ENCODE results near the gene PDE8A. TPM values are rescaled to one million over a fixed set of nuclear protein-coding genes. Genes with fewer than 3 reads are reported as not detected.

Gene PDE8A
- total RNA-seq, 4 donors from 2014 or later, result 49.4 to 108 (median 64.3) TPM

GRCh38 chr15:85072917-85073316 is 91.3 kb downstream of the PDE8A start:
- no peak overlapping the region for H3K27ac ChIP-seq
- no peak overlapping the region for H3K4me3 ChIP-seq
- H3K27me3 ChIP-seq, result no peaks in the 10 kb centered on the region
- no peaks in the 10 kb centered on the region for H3K4me1 ChIP-seq
- no peak for DNase-seq (ENCODE audit: low spot score in 2 of 2)
- TF ChIP-seq POLR2A (IDR thresholded peaks at IDR 0.05) (no peak), EP300 (IDR thresholded peaks at IDR 0.05) (no peak), CTCF (IDR thresholded peaks at IDR 0.05) (no peak)
- WGBS, 2 donors, result 94 to 95% methylated on average over 4 of the region's 4 CpGs
- no peaks in the 10 kb centered on the region for H3K9me3 ChIP-seq
- peaks cover 0 to 64% (median 0%) of the 10 kb centered on the region in 3 donors for H3K36me3 ChIP-seq

DNA sequence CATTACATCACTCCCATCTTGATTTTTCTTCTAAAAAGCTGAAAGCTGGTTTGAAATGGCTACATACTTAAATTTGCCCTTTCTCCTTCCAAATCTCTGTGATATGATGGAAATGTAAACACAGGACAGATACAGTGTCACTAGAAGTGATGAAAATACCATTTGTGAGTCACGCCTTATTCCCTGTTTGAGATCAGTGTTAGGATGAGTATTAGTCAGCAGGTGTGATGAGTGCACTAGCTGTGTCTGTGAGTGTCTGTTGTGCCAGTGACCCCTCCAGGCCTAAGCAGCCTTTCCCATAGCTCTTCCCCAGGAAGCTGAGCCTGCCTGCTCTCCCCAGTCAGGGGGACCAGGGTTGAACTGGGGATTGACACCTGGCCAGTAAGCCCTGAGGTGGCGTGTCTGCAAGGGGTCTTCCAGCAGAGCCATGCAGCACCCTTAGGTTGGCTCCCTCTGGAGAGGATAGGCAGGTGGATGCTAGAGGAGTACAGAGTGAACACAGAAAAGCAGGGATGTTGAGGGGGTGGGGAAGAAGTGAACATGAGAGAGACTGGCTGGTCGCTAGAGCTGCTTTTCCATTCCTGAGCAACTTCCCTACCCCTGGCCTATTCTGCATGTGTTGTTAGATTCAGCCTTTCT is 92.0 kb downstream of the PDE8A start:
- H3K27ac ChIP-seq, result no peak overlapping the region
- TF ChIP-seq CTCF (IDR thresholded peaks at IDR 0.05) (no peak), EP300 (IDR thresholded peaks at IDR 0.05) (no peak), POLR2A (IDR thresholded peaks at IDR 0.05) (no peak)
- H3K4me1 ChIP-seq, result no peaks in the 10 kb centered on the region
- H3K27me3 ChIP-seq, result no peaks in the 10 kb centered on the region
- H3K4me3 ChIP-seq, result no peak overlapping the region
- H3K36me3 ChIP-seq, result peaks cover 0 to 65% (median 0%) of the 10 kb centered on the region in 3 donors
- 91 to 100% methylated on average over 2 to 3 of the region's 3 CpGs for WGBS, 2 donors
- no peaks in the 10 kb centered on the region for H3K9me3 ChIP-seq
- DNase-seq (ENCODE audit: low spot score in 2 of 2), result no peak

DNA sequence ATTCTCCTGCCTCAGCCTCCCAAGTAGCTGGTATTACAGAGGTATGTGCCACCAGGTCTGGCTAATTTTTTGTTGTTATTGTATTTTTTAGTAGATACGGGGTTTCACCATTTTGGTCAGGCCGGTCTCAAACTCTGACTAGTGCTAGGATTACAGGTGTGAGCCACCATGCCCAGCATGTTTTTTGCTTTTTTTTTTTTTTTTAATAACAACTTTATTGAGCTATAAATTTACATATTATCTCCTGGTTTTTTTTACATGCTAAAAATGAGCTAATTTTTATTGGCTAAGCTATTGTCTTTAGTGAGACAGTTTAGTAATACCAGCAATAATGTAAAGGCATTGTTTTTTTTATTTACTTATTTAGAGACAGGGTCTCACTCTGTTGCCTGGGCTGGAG is 105.2 kb downstream of the PDE8A start:
- WGBS, 2 donors, result 93% methylated on average over 2 of the region's 2 CpGs
- H3K27ac ChIP-seq, result no peak overlapping the region
- TF ChIP-seq POLR2A (IDR thresholded peaks at IDR 0.05) (no peak), CTCF (IDR thresholded peaks at IDR 0.05) (no peak), EP300 (IDR thresholded peaks at IDR 0.05) (no peak)
- H3K27me3 ChIP-seq, result no peaks in the 10 kb centered on the region
- H3K36me3 ChIP-seq, result peaks cover 0 to 91% (median 0%) of the 10 kb centered on the region in 3 donors
- no peaks in the 10 kb centered on the region for H3K4me1 ChIP-seq
- no peak overlapping the region for H3K4me3 ChIP-seq
- no peak for DNase-seq (ENCODE audit: low spot score in 2 of 2)
- H3K9me3 ChIP-seq, result peaks cover 0 to 3% (median 0%) of the 10 kb centered on the region in 4 donors

DNA sequence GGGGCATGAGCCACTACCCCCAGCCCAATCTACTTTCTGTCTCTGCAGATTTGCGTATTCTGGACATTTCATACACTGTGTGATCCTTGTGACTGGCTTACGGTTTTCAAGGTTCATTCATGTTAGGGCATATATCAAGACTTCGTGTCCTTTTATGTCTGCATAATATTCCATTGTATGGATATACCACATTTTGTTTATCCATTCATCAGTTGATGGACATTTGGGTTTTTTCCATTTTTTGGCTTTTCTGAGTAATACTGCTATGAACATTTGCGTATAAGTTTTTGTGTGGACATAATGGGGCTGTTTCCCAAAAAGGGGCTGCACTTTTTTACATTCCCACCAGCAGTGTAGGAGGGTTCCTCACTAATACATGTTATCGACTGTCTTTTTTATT is 106.6 kb downstream of the PDE8A start:
- H3K9me3 ChIP-seq, result peaks cover 0 to 3% (median 0%) of the 10 kb centered on the region in 4 donors
- no peak overlapping the region for H3K27ac ChIP-seq
- H3K27me3 ChIP-seq, result no peaks in the 10 kb centered on the region
- DNase-seq (ENCODE audit: low spot score in 2 of 2), result no peak
- 89% methylated on average over 5 of the region's 5 CpGs for WGBS, 2 donors
- TF ChIP-seq EP300 (IDR thresholded peaks at IDR 0.05) (no peak), POLR2A (IDR thresholded peaks at IDR 0.05) (no peak), CTCF (IDR thresholded peaks at IDR 0.05) (no peak)
- H3K4me3 ChIP-seq, result no peak overlapping the region
- peaks cover 0 to 92% (median 0%) of the 10 kb centered on the region in 3 donors for H3K36me3 ChIP-seq
- H3K4me1 ChIP-seq, result no peaks in the 10 kb centered on the region

DNA sequence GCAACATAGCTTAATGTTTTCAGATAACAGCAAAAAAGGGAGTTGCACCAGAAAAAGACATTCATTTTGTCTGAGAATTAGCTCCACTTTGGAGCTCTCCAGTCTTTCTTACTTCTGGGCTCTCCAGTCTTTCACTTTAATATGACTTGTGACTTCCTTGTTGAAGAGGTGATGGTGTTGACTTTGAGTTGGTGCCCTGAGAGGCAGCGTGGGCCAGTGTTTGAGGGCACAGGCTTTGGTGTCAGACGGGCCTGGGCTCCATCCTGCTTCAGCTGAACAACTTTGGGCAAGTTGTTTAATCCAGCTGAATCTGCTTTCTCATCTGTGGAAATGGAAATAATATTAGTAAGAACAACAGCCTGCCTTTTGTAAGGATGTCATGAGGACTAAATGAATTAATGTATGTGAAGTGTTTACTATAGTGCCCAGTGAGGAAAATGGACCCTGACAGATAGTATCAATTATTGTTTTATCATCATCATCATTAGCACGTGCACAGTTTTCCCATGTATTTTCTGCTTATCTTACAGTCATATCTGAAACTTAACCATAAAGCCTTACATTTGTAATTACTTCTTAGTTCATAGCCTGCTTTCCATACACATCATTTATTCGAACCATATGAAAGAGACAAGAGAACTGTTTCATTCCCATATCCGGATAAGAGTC is 108.4 kb downstream of the PDE8A start:
- no peaks in the 10 kb centered on the region for H3K27me3 ChIP-seq
- H3K9me3 ChIP-seq, result peaks cover 0 to 3% (median 0%) of the 10 kb centered on the region in 4 donors
- 78 to 81% methylated on average over 5 of the region's 5 CpGs for WGBS, 2 donors
- no peak overlapping the region for H3K4me3 ChIP-seq
- no peak overlapping the region for H3K27ac ChIP-seq
- H3K4me1 ChIP-seq, result no peaks in the 10 kb centered on the region
- TF ChIP-seq EP300 (IDR thresholded peaks at IDR 0.05) (no peak), CTCF (IDR thresholded peaks at IDR 0.05) (no peak), POLR2A (IDR thresholded peaks at IDR 0.05) (no peak)
- no peak for DNase-seq (ENCODE audit: low spot score in 2 of 2)
- H3K36me3 ChIP-seq, result peaks cover 0 to 90% (median 0%) of the 10 kb centered on the region in 3 donors

Data from tibial nerve (tissue), 4 donors.